NCI-H526 treated with DMSO at 0.1 percent for 48 hours (cell line): Measurements from ENCODE around the gene GOLIM4.
"Not testable (repeated sequence)": the region's sequence is repeated elsewhere in the genome, so short reads cannot be mapped to it uniquely, and the experiment has no call there.

Source experiments
- DNase-seq: peaks from one replicate; lab custom pipeline; 2025; lab: John Stamatoyannopoulos, UW

The GOLIM4 gene

DNA sequence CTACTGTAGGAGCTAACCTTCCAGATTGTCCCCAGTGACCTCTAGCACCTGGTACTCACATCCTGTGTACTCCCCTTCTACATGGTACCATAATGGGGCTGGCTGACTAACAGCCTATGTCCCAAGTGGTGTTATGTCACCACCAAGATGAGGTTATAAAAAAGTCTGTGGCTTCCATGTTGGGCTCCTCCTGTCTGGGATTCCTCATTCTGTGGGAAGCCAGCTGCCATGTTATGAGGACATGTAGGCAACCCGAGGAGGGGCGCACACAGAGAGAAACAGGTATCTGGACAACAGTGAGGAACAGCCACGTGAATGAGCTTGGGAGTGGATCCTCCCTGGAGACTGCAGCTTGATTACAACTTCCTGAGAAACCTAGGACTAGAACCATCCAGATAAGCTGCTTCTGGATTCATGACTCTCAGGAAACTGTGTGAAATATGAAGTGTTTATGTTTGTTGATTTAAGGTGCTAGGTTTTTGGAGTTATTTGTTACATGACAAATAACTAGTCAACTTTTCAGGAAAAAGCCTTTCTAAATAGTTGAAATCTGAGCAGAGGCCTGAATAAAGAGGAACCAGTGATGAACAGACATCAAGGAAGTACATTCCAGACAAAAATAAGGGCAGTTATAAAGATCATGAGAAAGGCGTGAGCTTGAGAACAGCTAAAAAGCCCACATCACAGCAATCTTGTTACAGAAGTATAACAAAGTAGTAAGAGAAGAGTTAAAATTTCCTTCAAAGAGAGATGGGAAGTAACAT is 21.7 kb downstream of the GOLIM4 start:
- DNase-seq, result no peak

DNA sequence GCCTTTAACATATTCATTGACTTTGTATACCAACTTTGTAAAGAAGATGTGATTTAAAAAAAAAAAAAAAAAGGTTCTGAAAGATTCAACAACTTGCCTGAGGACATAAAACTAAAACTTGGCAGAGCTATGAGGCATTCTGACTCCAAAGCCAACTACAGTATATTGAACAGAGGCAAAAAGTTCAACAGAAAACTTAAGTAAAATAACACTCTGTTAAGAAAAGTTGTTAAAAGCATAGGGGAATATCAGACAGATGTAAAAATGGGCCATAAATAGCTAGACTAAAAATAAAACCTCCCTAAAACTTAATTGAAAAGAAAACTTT is 23.4 kb downstream of the GOLIM4 start:
- DNase-seq, result no peak

DNA sequence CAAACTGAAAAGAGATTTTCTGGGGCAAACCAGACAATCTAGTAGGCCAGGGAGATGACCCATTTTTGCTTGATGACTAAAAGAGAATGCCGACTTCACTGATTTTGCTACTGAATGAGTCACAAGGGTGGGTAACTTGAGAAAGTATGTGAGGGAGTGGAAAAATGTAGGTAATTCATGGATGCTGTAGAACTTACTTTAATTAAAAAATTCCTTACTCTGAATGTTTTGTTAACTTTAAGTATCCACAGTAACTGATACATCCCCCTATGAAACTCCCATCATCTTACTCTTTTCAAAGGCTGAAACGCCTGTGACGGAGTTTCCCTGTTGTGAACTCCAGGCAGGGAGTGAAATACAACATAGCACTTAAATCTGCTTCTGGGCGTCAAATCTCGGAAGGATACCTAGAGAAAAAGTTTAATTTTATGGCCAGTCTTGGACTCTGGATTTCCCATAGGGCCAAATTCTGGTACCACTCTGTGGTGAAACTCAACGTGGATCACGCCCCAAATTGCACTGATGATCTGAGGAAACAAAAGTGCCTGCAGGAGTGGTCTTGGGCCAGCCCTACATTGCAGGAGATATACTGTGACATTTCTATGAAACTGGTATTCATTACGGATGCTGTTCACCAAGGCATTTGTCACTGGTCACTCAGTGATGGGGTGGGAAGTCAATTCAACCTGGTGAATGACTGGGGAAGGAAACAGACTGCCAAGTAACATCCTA is 24.0 kb downstream of the GOLIM4 start:
- no peak for DNase-seq

DNA sequence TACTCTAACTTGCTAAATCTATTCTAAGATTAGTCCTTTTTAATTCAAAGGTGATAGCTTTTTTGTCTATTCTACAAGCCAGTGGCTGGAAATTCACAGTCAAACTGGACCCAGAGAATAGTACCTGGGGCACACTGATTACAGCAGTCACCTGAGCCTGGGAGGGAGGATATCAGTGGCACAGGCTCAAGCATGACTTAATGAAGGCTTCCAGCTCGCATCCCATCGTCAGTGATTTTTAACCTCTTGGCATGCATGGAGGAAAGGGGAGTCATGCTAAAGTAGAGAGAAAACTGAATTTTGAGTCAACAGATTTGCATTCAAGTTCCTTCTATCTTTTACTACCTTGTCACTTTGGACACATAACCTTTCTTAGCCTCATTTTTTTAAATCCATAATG is 24.8 kb downstream of the GOLIM4 start:
- no peak for DNase-seq

DNA sequence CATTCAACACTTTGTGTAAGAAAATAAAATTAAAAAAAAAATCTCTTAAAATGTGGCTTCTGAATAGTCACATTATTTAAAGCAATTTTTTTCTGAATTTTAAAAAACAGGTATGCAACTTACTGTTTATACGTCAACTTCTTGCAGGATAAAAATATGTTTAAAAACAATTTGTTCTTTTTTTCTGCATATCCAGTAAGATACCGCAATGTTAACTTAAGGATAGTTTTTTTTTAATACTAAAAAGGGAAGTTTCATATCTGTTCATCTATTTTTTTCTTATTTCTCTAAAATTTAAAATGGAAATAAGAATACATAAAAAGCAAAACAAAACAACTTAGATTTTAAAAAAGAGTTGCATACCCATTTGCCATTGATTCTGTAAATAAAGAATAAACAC is 27.4 kb downstream of the GOLIM4 start:
- DNase-seq, result no peak

DNA sequence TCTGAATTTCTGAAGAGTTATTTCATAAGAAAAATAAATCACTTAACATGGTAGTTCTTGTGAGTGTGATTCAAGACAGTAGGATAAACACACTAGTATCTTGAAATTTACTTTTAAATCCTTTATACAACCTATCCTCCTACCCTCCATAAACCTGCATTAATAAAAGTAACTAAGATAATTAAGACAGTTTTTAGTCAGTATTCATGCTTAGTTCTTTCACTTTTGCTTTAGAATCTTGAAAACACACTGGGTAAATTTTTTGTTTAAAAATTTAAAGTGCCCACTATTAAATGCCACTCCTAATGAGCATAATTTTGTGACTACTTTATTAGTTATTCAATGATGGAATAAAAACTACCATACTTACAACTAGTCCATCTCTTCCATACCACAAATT is 28.8 kb downstream of the GOLIM4 start:
- no peak for DNase-seq

DNA sequence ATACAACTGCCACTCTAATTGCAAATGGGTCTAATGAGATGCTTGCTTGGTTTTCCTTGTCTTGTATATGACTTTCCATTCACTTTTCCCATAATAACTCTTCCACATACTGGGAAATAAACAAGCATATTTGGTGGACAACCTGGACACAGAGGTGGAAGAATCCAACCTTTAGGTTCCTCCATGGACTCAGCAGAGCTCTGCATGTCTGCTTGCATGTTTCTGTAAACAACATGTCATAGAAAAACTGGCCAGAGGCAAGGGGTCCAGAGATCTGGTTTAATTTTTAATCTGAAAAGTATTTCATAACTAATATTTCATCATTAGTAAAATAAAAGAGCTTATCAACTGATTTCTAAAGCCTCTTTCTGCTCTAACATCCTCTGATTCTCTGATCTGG is 30.2 kb downstream of the GOLIM4 start:
- no peak for DNase-seq

DNA sequence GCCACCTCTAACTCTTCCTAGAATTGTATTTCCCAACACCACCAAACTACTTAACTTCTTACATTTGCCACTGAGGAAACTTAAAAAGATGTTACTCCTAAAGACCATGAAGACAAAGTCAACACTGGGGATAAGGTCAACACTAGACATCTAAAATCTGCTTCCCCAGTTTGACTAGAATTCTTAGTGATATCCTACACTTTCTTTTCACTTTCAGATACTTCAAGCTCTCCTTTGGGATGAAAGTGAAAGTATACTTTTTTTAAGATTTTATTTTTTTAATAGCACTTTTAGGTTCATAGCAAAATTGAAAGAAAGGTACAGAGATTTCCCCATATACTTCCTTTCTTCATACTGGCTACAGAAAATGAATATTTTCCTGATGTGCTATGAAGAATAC is 32.6 kb downstream of the GOLIM4 start:
- DNase-seq, result no peak

DNA sequence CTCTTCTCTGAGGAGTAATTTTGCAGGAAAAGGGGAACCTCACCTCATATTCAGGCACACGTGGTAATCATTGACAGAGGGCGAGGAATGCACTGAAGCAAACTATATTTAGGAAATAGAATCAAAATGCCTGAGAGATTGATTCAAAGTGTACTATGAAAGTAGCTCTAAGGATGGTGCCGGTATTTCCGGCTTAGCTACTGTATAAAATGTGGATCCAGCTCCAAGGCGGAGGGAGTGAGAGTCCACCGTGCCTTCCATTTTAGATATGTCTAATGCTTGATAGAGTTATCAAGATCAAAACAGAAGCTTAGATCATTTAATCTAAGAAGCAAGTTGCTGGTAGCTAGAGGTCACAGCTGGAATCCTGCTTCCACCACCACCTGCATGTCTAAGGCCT is 33.0 kb downstream of the GOLIM4 start:
- DNase-seq, result no peak

DNA sequence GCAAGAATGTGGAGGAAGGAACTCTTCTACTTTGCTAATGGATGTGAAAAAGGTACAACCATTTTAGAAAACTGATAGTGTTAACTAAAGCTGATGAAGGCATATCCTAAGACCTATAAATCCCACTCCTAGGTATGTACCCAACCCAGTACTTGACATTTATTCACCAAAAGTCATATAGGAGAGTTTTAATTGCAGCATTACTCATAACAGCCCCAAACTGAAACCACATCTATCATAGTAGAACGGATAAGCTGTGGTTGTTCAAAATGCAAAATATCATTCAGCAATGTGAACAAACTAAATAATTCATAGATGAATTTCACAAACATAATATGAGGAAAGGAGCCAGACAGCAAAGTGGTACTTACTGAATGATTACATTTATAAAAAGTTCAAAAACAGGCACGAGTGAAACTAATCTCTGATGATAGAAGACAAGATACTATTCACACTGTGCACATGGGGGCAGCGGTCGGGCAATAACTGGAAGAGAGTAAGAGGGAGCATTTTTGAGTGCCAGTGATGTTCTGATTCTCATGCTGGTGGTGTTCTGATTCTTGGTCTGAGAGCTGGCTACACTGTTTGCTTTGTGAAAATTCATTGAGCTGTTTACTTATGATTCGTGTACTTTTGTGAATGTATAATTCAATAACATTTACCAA is 34.3 kb downstream of the GOLIM4 start:
- DNase-seq, result no peak

DNA sequence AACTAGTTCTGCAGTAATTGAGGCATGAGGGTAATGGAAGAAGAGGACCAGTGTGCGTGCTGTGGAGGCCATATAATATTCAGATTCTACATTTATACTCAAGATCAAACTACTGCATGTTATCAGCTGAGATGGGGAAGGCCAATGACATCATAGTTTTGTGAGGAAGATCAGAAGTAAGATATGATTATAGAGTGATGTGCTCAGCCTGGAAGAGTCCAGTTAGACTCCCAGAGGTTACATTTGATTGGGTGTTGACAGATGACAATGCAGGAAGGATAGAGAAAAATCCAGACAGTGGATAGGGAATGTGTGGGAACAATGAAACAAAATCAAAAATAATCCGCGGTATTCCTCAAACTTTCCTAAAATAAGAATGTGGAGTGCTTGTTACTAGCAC is 35.4 kb downstream of the GOLIM4 start:
- DNase-seq, result no peak

DNA sequence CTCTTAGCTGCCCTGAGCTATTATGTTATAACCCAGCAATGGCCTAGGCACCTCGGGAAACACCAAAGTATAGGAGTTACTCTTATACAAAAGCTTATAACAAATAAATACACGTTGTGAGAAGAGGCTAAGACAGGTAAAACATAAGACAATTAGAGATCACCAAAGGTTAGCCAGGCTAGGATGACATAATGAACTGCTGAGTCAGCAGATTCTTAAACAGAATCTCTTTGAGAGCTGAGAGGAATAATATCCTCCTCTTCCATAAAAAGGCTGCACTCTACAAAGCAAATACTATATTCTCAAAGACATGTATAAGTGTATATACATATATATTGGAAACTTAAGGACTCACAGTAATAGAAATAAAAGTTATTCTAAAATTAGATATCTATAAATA is 37.2 kb downstream of the GOLIM4 start:
- DNase-seq, result no peak

DNA sequence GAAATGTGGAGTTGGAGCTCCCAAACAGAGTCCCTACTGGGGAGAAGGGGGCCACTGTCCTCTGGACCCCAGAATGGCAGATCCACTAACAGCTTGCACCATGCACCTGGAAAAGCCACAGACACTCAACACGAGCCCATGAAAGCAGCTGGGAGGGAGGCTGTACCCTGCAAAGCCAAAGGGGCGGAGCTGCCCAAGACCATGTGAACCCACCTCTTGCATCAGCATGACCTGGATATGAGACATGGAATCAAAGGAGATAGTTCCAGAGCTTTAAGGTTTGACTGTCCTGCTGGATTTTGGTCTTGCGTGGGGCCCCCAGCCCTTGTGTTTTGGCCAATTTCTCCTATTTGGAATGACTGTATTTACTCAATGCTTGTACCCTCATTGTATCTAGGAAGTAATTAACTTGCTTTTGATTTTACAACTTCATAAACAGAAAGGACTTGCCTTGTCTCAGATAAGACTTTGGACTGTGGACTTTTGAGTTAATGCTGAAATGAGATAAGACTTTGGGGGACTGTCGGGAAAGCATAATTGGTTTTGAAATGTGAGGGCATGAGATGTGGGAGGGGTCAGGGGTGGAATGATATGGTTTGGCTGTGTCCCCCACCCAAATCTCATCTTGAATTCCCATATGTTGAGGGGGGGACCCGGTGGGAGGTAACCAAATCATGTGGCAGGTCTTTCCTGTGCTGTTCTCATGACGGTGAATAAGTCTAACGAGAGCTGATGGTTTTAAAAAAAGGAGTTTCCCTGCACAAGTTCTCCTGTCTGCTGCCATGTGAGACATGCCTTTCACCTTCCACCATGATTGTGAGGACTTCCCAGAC is 39.1 kb downstream of the GOLIM4 start:
- not testable (repeated sequence) for DNase-seq

DNA sequence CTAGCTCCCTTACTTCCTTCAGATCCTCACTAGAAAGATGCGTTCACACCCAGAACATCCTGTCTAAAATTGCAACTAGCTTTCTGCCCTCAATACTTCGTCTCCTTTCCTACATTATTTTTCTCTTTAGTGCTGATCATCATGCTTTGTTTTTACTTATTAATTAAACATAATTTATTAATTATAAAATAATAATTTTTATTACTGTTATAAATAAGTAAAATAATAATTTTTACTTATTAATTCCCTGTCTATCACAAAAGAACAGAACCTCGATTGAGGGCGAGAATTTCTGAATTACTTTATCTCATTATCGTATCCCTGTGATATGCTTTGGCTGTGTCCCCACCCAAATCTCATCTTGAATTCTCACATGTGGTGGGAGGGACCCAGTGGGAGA is 41.3 kb downstream of the GOLIM4 start:
- DNase-seq, result no peak

DNA sequence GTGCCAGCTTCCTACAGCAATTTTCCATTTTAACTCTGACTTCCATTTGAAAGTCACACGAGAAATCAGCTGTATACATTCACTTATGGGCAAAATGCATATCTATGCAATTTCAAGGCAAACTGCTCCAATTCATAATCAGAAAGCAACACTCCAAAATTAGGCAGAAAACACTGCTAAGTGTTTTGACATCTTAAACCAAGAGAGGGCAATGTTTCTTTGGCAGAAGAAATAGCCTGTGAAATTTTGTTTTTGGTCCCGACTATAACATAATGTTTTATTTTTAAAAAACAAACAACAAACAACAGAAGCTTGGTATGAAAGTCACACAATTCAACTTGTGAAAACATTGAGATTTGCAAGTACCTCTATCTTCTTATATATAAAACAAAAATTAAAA is 42.6 kb downstream of the GOLIM4 start:
- no peak for DNase-seq

DNA sequence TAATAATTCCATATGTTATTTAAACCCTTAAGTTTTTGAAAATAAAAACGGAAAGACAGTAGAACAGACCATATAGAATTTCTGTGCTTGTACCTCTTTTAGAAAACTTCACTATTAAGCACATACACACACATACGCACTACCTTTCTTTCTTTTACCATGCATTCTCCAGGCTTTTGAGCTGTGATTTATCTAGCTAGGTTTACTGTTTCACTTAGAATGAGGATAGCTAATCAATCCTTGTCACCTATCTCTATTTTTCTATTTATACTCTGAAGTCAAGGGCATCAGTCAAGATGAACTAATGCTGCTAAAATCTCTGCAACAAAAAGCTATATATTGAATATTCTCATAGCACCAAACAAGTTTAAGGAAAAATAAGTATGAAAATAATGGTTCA is 43.2 kb downstream of the GOLIM4 start:
- no peak for DNase-seq

DNA sequence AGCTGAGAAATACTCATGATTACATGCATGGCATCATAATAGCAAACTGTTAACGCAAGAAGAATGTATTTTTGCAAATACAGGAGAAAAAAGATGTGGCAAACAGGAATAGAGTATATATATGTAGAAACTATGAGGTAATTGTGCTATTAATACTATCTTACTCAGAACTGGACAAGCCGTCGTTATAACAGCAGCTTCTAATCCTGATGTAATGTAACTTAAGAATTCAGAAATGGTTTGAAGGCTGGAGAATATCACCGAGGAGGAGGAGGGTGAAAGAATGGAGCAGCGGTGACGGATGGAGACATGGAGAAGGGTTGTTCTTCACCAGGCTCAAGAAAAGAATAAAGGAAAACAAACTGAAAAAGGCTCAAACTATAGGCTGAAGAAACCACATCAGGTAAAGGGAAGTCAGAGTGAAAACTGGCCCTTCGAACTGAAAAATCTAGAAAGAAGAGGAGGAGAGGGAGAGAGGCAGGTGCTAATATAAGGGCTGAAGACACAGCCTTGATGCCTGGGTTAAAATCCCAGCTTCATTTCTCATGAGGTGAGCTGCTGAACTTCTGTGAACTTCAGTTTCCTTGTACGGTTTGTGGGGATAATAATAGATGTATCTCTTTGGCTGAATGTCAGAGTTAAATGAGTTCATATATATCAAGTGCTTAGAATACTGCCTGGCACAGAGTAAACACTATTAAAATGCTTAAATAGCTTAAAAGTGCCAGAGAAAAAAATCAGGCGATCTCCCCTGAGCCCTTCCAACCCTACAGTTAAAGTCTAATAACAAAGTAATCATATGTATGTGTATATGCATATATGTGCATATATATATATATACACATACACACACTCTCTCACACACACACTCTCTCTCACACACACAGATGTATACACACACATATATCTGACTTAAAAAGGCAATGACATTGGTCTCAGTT is 43.9 kb downstream of the GOLIM4 start:
- no peak for DNase-seq

DNA sequence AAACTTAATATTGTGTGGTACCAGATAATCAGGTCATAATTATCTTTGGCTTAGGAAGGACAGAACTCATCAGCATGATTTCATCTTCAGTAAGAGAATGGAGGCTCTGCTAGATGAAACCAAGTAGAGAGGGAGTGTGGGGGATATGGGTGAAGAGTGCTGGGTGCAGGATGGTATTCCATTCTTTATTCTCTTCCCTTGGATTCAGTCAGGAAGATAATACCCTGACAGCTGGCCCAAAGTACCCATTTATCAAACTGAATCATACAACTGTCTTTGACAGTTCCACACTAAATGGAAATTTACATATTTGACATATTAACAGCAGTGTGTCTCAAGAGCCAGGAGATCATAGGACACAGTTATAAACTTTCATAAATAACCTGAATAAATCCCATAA is 44.7 kb downstream of the GOLIM4 start:
- DNase-seq, result no peak

DNA sequence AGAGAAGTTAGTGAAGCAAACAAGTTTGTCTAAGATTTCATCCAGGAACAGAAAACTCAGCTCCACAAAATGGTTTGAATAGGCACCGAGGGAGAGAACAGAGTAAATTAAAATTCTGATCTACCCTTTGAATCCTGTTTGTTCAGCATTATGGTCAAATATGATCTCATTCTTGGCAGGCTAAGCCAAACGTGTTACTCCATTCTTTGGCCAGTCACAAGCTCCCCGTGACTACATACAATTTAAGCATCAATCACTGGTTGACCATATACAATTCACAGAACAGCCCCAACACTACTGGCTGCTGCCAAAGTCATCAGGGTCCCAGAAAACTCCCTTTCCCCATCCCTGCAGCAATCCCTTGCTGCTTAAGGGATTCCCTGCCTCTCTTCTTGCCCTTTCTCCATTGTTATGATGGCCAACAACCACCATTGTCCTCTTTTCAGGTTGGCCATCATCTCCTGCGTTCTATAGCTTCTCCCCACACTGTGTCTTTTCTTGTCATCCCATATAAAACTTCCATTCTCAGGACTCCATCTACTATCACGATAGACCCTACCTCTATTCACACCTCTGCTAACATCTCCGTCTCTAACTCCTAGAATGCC is 46.3 kb downstream of the GOLIM4 start:
- DNase-seq, result no peak

DNA sequence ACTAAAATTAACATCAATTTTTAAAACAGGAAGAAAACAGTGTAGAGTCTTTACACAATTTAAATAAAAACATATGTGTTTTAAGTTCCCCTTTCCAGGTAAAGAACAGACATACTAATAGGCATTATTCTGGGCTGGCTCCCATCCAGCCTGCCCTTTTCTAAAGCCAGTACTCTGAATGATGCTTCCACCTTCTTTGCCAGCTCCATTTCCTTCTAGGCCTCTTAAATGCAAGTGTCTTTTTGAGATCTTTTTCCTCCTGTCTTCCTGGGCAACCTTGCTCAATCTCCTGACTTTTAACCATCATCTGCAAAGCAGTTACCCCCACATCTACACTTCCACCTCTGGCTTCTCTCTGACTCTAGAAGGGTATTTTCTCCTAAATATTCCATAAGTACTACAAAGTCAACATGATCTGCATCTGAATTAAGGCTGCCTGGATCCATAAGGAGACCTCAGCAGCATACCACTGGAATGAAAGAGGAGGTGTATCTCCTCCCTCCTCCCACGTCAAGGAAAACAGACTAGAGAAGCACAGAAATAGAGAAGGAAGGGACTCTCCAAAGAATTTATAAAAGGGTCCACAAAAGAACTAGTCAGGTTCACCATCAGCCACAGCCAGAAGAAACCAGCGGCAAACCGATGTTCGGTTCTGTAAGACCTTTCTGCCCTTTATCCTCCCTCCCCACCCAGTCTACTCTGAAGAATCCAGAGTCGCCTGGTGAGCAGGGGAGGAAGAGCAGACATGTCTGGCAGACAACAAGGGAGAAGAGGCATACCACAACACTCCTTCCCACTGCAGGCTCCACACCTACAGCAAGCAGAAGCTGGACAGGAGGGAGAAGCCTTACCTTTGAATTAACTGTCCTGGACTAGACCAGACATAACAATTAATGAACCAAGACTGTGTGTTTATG is 47.1 kb downstream of the GOLIM4 start:
- no peak for DNase-seq
